ENCODE results near the gene ENOX2.

The ENOX2 gene

DNA sequence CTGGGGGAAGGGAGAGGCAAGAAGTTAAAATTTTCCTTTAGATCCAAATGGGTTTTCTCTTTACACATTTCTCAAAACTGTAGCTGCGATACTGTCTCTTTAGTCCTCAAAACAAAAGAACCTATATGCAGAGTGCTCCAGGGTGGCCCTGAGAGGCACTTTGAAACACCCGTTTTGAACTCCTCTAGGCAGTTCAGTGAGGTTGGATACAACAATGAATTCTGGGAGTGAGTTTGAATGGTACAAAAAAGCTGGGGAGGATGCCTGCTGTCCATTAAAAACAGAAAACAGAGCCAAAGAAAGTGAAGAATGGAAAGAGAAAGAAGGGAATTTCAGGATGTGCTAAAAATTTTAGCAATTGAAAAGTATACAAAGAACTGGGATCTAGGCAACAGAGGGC, 23.1 kb downstream of the ENOX2 start:
- DNase-seq (ENCODE audit: low read depth), result no peak

- DNase-seq (ENCODE audit: low read depth), result no peak
Observed at GRCh38 chrX:130878350-130879341, 24.4 kb downstream of the ENOX2 start.

GRCh38 chrX:130877892-130878341, 25.1 kb downstream of the ENOX2 start:
- no peak for DNase-seq (ENCODE audit: low read depth)

- no peak for DNase-seq (ENCODE audit: low read depth)
Observed at GRCh38 chrX:130876226-130876625, 26.8 kb downstream of the ENOX2 start.

DNA sequence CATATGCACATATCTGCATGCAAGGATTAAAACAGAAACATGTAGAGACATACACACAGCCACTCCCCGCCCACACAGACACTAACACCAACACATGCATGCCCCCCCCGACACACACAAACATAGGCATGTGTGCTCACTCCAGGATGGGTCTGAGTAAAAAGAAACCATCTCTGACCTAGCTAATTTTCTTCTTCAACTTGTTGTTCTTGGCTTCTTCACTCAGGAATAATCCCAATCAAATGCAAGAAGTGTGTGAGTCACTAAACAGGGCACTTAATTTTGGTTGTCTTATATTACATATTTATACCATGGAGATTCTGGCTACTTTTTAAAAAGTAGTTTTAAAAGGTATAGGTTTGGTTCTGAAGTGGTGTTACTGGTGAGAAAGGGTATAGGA, 28.3 kb downstream of the ENOX2 start:
- DNase-seq (ENCODE audit: low read depth), result no peak

DNA sequence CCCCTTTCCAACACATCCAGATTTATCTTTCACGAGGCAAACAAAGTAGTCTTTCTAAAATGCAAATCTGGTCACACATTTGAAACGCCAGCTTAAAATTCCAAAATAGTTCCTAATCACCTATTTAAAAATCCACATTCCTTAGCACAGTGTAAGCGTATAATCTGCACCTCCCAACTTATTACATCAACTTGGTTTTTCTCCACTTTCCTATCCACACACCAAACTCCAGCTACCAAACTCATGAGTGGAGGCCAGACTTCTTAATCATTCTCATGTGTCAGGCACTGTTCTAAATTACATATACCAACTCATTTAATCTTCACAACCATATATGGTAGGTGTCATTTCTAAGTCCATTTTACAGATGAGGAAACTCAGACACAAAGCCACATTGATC, 33.8 kb downstream of the ENOX2 start:
- DNase-seq (ENCODE audit: low read depth), result no peak

- DNase-seq (ENCODE audit: low read depth), result no peak
Observed at GRCh38 chrX:130861462-130861861, 41.5 kb downstream of the ENOX2 start.

DNA sequence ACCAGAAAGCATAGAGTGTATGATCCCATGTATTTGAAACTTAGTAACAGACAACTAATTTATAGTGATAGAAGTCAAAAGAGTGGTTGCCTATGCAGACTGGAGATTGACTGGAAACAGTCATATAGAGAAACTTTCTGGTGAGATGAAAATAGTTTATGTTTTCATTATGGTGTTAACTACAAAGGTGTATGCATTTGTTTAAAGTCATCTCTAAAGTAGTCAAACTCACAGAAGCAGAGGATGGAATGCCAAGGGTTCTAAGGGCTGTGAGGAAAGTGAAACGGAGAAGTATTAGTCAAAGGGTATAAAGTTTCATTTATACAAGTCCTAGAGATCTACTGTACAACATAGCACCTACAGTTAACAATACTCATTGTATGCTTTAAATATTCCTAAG, 45.8 kb downstream of the ENOX2 start:
- no peak for DNase-seq (ENCODE audit: low read depth)

- no peak for DNase-seq (ENCODE audit: low read depth)
Observed at GRCh38 chrX:130851569-130851968, 51.4 kb downstream of the ENOX2 start.

- no peak for DNase-seq (ENCODE audit: low read depth)
Observed at GRCh38 chrX:130848763-130849162, 54.2 kb downstream of the ENOX2 start.

- no peak for DNase-seq (ENCODE audit: low read depth)
Observed at GRCh38 chrX:130846746-130847145, 56.3 kb downstream of the ENOX2 start.

DNA sequence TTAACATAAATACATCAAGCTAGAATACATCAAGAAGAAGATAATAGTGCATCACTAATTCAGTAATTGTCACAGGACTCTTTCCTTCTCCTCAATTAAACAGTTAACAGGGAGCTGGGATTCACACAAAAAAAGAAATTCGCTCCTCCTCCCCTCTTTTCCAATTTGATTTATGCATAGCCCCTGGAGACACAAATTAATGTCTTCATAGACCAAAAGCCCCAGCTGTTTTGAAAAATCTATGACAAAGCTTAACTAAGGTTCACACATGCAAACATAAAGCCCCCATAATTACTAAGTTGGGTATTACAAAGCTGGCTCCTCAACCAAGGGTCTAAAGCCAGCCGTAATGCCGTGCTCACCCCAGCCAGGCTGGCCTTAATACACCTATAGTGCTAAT, 61.2 kb downstream of the ENOX2 start:
- no peak for DNase-seq (ENCODE audit: low read depth)

DNA sequence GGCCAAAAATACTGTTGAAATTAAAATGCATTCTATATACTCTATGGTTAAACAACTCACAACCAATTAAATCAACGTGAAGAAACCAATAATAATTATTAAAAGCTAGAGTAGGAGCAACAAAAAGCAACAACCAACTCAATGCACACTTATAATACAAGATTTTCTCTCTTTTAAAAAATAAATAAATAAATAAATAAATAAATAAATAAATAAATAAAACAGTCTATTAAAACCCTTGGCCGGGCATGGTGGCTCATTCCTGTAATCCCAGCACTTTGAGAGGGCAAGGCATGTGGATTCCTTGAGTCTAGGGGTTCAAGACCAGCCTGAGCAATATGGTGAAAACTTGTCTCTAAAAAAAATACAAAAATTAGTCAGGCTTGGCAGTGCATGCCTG, 62.7 kb downstream of the ENOX2 start:
- DNase-seq (ENCODE audit: low read depth), result no peak

- DNase-seq (ENCODE audit: low read depth), result no peak
Observed at GRCh38 chrX:130836447-130836846, 66.6 kb downstream of the ENOX2 start.

DNA sequence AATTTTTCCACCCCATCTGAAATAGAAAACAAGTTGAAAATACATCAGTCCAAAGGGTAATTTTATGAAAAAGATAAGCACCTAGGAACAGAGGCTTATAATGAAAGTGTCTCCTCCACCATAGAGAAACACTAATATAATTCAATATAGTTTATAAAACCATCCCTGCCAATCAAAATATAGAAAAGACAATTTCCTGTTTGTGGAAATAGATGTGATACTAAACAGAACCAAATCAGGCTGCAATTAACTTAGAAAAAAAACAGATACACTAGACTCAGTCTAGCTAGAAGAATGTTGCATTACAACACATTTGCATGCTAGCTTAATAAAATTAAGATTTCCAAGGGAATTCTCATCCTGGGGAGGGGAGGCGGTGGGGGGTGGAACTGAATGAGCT, 68.2 kb downstream of the ENOX2 start:
- DNase-seq (ENCODE audit: low read depth), result no peak

DNA sequence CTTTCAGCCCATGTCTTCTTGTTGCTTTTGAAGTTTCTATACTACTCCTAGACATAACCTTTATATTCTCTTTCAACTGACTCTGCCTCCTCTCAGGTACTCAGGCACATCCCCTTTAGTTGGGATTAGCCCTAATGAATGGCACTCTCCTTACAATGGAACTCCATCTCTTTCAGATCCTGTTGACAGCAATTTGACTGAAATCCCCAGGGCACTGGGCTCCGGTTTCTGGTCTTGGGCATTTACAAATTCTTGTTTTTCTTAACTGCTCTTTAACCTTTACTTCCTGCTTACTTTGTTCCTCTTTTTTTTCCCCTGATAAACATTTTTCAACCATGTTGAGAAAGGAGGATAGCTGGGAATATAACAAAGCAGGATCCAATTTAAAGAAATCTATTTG, 68.9 kb downstream of the ENOX2 start:
- no peak for DNase-seq (ENCODE audit: low read depth)

- DNase-seq (ENCODE audit: low read depth), result no peak
Observed at GRCh38 chrX:130831347-130831722, 71.7 kb downstream of the ENOX2 start.

DNA sequence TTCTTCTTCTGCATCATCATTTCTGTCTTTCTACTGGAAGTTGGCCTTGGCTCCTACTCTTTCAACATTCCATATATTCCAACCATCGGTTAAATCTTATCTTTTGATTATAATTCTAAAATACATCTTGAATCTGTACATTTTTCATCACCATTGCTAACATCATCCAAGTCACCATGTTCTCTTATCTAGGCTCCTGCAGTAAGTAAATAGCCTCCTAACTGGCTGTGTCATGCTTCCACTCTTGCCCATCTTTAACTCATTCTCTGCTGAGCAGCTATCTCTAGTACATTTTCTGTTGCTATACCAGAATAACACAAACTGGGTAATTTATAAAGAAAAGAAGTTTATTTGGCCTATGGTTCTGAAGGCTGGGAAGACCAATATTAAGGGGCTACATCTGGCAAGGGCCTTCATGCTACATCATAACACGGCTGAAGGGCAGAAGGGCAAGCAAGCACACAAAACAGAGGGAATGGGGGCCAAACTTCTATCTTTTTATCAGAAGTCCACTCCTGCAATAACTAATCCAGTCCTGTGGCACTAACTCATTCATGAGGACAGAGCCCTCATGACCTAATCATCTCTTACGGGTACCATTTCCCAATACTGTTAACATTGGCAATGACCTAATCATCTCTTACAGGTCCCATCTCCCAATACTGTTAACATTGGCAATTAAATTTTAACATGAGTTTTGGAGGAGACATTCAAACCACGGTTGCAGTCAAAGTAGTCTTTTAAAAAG, 72.2 kb downstream of the ENOX2 start:
- DNase-seq (ENCODE audit: low read depth), result no peak

DNA sequence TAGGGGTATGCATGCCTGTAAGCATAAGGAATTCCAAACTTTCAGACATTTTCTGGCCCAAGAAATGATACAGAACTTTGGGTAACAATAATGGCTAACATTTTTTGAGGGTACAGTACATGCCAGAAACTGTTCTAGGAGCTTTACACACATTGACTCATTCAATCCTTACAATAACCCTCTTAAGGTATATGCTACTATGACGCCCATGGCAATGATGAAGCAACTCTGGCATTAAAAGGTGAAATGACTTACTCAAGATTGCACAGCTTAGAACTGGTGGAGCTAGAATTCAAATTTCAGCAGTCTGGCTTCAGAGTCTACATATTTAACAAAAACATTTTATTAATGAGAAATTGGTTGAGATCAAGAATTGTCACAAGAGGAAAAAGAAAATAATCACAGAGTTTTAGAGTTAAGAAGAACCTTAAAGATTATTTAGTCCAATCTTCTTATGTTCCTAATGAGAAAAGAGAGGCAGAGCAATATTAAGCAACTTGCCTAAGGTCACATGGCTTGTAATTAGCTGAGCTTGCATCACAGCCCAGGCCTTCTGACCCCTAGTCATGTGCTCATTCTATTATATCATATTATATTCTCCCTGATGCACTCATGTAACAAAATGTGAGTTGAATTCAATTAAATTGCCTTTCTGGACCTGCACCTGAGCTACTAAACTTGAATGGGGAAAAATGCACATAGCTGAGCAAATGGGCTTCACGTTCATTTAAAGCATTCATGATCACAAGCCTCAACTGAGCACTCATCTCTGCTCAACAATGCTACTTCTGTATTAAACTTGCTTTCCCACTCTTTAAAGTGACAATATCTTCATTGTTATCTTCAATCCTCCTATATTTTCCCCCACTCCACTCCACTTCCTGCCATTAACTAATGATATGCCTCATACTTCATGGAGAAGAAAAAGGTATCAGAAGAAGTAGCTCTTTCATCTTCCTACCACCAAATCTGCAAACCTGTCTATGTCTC, 73.2 kb downstream of the ENOX2 start:
- no peak for DNase-seq (ENCODE audit: low read depth)

DNA sequence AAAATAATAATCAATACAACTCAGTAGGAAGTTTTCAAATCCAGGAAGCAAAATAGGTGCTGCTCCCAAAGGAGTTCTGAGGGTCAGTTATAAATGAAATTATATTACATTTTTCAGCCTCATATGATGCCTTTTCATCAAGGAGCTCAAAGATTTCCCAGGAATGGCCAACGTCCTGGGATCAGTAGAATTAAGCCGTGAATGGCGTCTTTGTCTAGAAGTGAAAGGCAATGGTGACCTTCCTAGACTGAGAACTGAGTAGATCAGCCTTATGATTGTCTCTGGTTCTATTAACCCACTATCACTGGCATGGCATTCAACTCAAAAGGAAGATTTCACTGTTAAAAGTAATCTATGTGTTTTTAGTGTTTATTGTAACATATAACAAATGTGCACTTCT, 74.4 kb downstream of the ENOX2 start:
- DNase-seq (ENCODE audit: low read depth), result no peak

DNA sequence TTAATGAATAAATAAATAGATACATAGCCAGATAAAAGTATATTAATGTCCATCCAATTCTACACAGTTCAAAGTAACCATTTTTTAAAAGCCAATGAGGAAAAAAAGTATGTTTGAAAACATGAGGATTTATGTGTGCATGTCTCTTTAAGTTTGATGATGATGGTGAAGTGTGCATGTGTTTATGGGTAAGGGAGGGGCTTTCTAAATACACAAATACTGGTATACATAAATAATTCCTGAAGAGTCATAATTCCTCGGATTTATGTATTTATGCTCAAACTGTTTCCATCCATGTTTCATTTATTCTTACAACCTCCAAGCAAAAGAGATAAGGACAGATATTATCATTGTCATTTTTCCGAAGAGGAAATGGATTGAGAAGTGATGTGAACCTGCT, 75.4 kb downstream of the ENOX2 start:
- DNase-seq (ENCODE audit: low read depth), result no peak

GRCh38 chrX:130826249-130826648, 76.8 kb downstream of the ENOX2 start:
- DNase-seq (ENCODE audit: low read depth), result no peak

Measured in activated gamma-delta T cell treated with anti-CD3 and anti-CD28 coated beads, Interleukin-2, amount 50 U/mL, for 16 hours (primary cell).